ENCODE measurements around the gene C7.

The C7 gene

DNA sequence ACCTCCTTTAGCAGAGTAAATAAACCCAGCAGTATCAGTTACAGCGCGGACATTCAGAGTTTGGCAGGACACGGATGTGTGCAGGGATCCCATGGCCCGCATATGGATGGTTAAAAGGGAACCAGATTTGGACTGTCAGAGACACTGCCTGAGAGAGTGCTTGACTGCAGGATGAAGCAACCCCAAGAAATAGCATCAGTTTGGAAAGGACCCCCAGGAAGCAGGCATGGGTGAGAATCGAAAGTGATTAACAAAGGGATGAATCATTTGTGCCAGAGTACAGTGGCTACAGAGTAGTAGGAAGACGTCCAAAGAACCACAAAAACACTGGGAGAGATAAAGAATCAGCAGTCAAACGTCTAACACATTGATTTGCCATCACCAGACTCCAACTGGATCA lies 5.5 kb downstream of the C7 start:
- no peak overlapping the region for H3K4me3 ChIP-seq (ENCODE audit: low read depth, low read length)
- TF ChIP-seq, protein P1, sequence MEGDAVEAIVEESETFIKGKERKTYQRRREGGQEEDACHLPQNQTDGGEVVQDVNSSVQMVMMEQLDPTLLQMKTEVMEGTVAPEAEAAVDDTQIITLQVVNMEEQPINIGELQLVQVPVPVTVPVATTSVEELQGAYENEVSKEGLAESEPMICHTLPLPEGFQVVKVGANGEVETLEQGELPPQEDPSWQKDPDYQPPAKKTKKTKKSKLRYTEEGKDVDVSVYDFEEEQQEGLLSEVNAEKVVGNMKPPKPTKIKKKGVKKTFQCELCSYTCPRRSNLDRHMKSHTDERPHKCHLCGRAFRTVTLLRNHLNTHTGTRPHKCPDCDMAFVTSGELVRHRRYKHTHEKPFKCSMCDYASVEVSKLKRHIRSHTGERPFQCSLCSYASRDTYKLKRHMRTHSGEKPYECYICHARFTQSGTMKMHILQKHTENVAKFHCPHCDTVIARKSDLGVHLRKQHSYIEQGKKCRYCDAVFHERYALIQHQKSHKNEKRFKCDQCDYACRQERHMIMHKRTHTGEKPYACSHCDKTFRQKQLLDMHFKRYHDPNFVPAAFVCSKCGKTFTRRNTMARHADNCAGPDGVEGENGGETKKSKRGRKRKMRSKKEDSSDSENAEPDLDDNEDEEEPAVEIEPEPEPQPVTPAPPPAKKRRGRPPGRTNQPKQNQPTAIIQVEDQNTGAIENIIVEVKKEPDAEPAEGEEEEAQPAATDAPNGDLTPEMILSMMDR (IDR thresholded peaks at IDR 0.05; ENCODE audit: low read depth, low read length): no peak
- TF ChIP-seq, protein P2, sequence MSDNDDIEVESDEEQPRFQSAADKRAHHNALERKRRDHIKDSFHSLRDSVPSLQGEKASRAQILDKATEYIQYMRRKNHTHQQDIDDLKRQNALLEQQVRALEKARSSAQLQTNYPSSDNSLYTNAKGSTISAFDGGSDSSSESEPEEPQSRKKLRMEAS (IDR thresholded peaks at IDR 0.05; ENCODE audit: low read depth, low read length): no peak
- TF ChIP-seq POLR2A (IDR thresholded peaks at IDR 0.05; ENCODE audit: extremely low read depth, insufficient read length) (no peak), MYC (IDR thresholded peaks at IDR 0.05; ENCODE audit: low read depth, low read length) (no peak)
- DNase-seq (ENCODE audit: low read depth): no peak

DNA sequence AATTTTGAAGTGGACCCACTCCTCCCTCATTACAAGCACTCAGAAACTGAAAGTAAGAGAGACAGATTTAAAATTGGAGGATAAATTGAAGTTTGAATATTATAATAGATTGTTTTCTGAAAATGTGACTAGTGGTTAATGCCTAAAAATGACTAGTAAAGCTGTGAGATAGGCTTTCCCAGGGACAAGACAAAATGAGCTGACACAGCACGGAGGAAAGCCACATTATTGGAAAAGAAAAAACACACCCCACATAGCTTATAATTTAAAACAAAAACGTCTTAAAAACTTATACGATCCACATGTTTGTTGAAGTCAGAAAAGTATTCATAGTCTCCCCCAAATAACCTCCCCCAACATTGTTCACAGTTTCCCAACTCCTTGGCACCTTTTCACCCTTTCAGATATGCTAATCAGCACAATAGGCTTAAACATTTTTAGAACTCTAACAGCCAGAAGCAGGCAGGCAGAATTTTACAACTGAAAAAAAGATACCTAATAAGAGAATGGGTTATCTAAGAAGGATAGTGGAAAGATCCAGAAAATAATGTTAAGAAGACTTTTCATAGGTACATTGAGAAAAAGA lies 6.1 kb downstream of the C7 start:
- no peak for DNase-seq (ENCODE audit: low read depth)
- TF ChIP-seq, protein P2 (IDR thresholded peaks at IDR 0.05; ENCODE audit: low read depth, low read length): no peak
- TF ChIP-seq, protein P1 (IDR thresholded peaks at IDR 0.05; ENCODE audit: low read depth, low read length): no peak
- TF ChIP-seq MYC (IDR thresholded peaks at IDR 0.05; ENCODE audit: low read depth, low read length) (no peak), POLR2A (IDR thresholded peaks at IDR 0.05; ENCODE audit: extremely low read depth, insufficient read length) (no peak)
- H3K4me3 ChIP-seq (ENCODE audit: low read depth, low read length): no peak overlapping the region

DNA sequence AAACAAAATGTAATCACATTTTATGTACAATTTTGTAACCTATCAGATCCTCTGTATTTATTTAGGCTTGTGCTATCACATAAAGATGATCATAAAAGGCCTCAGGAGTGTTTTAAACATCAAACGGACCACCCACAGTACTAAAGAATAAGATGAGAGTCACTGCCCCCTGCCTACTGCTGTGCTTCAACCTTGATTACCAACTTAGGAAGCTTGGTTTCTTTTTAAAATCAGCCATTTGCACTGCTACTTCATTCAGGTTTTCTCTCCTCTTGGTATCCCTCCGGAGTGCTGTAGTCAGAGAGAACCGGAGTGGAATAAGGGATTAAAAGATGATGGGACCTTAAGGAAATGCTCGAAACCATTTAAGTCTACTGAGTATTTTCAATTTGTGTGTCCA lies 6.9 kb downstream of the C7 start:
- no peak overlapping the region for H3K4me3 ChIP-seq (ENCODE audit: low read depth, low read length)
- no peak for DNase-seq (ENCODE audit: low read depth)
- TF ChIP-seq, protein P2 (IDR thresholded peaks at IDR 0.05; ENCODE audit: low read depth, low read length): no peak
- TF ChIP-seq MYC (IDR thresholded peaks at IDR 0.05; ENCODE audit: low read depth, low read length) (no peak), POLR2A (IDR thresholded peaks at IDR 0.05; ENCODE audit: extremely low read depth, insufficient read length) (no peak)
- TF ChIP-seq, protein P1 (IDR thresholded peaks at IDR 0.05; ENCODE audit: low read depth, low read length): no peak

DNA sequence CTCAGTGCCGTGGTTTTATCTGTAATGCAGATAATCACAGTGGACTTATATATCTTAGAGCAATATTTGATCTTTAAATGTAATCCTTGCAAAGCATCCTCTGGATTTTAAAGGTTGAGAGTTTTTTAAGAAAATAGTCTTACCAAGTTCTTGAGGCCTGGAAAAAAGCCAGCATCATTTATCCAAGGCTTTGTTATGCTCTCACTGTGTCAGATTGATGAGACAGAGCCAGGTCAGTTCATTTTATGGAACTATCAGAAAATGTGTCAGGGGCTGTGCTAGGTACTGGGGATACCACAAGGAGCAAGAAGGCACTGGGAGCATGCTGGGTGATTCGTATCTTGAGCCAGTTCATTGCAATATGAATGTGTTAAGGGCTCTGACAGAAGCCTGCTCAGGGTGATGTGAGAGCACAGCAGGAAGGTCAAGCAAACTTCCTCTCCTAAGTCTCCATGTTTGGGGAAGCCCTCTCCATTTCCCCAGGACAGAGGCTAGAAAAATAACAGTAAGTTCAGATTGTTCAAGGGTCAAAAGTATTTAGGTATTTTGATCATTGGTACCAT lies 19.7 kb downstream of the C7 start:
- no peak for DNase-seq (ENCODE audit: low read depth)
- no peak overlapping the region for H3K4me3 ChIP-seq (ENCODE audit: low read depth, low read length)
- TF ChIP-seq POLR2A (IDR thresholded peaks at IDR 0.05; ENCODE audit: extremely low read depth, insufficient read length): no peak
- TF ChIP-seq, protein P2 (IDR thresholded peaks at IDR 0.05; ENCODE audit: low read depth, low read length): no peak
- TF ChIP-seq, protein P1 (IDR thresholded peaks at IDR 0.05; ENCODE audit: low read depth, low read length): no peak
- no peak for TF ChIP-seq MYC (IDR thresholded peaks at IDR 0.05; ENCODE audit: low read depth, low read length)

DNA sequence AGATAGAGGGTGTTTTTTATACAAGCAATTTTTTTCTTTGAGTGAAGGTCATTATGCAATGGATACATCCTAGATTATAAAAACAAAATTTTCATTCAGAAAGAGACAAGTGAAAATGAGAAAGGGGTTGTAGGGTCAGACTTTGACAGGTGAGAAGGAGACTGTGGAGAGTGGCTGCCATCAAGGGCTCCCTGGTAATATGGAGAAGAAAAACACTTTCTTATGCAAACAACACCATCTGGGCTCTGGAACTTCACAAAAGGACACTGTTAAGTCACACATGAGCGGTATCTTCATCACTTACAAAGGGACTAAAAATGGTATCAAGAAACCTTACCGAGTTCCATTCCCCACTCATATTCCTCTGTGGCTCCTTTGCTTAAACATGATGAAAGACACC lies 23.5 kb downstream of the C7 start:
- no peak for DNase-seq (ENCODE audit: low read depth)
- TF ChIP-seq, protein P1 (IDR thresholded peaks at IDR 0.05; ENCODE audit: low read depth, low read length): no peak
- no peak for TF ChIP-seq POLR2A (IDR thresholded peaks at IDR 0.05; ENCODE audit: extremely low read depth, insufficient read length)
- TF ChIP-seq, protein P2 (IDR thresholded peaks at IDR 0.05; ENCODE audit: low read depth, low read length): no peak
- TF ChIP-seq MYC (IDR thresholded peaks at IDR 0.05; ENCODE audit: low read depth, low read length): no peak
- no peak overlapping the region for H3K4me3 ChIP-seq (ENCODE audit: low read depth, low read length)

Data from NB4 (cell line).